GM12878 (cell line): ENCODE results near the gene STK17A. TPM values are rescaled to one million over a fixed set of nuclear protein-coding genes. Genes with fewer than 3 reads are reported as not detected.

Experiments used
- CHD2 ChIP-seq: IDR thresholded peaks from 2 replicates; pipeline ENCODE4 v1.6.1; 2011; ENCODE audit warnings: low read depth, low read length, improper control_type of control experiment, borderline replicate concordance
- CREM ChIP-seq: IDR thresholded peaks from 2 replicates; pipeline ENCODE4 v1.6.1; 2014; ENCODE audit warnings: antibody characterized with exemption, low read depth
- ELK1 ChIP-seq: IDR thresholded peaks from 2 replicates; pipeline ENCODE4 v1.6.1; 2012; ENCODE audit warnings: low read depth, low read length, improper control_type of control experiment
- HDAC6 ChIP-seq: fragments of 200-600 bp; sonication (generic); IDR thresholded peaks from one replicate; pipeline ENCODE4 v1.8.0; 2017; ENCODE audit warnings: antibody characterized with exemption; ENCODE audit not compliant: unreplicated experiment
- IKZF2 ChIP-seq, 2 experiments: fragments of 450-650 bp; IDR thresholded peaks; 2 replicates each; pipeline ENCODE4 v1.6.1; 2017; ENCODE audit warnings: mild to moderate bottlenecking in 2 of 2, moderate library complexity in 2 of 2
- IRF5 ChIP-seq: fragments of 450-650 bp; IDR thresholded peaks from 2 replicates; pipeline ENCODE4 v1.6.1; 2017; ENCODE audit warnings: borderline replicate concordance
- JUNB ChIP-seq: IDR thresholded peaks from 2 replicates; pipeline ENCODE4 v1.6.1; 2016; ENCODE audit warnings: antibody characterized with exemption, mild to moderate bottlenecking
- MXI1 ChIP-seq: fragments of 150-350 bp; IDR thresholded peaks from 2 replicates; pipeline ENCODE4 v1.6.1; 2011; ENCODE audit warnings: low read depth, mild to moderate bottlenecking, inconsistent platforms, low read length, improper control_type of control experiment
- NR2C1 ChIP-seq: fragments of 450-650 bp; IDR thresholded peaks from 2 replicates; pipeline ENCODE4 v1.6.1; 2017; ENCODE audit warnings: antibody characterized with exemption, mild to moderate bottlenecking, moderate library complexity
- PAX8 ChIP-seq: fragments of 450-650 bp; IDR thresholded peaks from 2 replicates; pipeline ENCODE4 v1.6.1; 2017; ENCODE audit warnings: mild to moderate bottlenecking, moderate library complexity
- REST ChIP-seq: IDR thresholded peaks from 2 replicates; pipeline ENCODE4 v1.6.1; 2012; ENCODE audit warnings: mild to moderate bottlenecking, low read depth, low read length
- RUNX3 ChIP-seq: IDR thresholded peaks from 2 replicates; pipeline ENCODE4 v1.6.1; 2012; ENCODE audit warnings: low read length, inconsistent platforms
- TAF1 ChIP-seq: IDR thresholded peaks from 2 replicates; pipeline ENCODE4 v1.6.1; 2011; ENCODE audit warnings: mild to moderate bottlenecking, low read depth, low read length, borderline replicate concordance
- ZBED1 ChIP-seq: IDR thresholded peaks from 2 replicates; pipeline ENCODE4 v1.6.1; 2016; ENCODE audit warnings: borderline replicate concordance
- ZNF687 ChIP-seq: fragments of 450-650 bp; IDR thresholded peaks from 2 replicates; pipeline ENCODE4 v1.6.1; 2017; ENCODE audit warnings: mild to moderate bottlenecking, moderate library complexity
- polyA plus RNA-seq, 11 experiments: library from polyadenylated mRNA; depleted of rRNA in 4 of 11; unstranded in 6 of 11; stranded (reverse) in 5 of 11; fragments of >200 nt; fragmentation: Nextera tagmentation in 4 of 11; fragmentation: Illumina TruSeq in 1 of 11; extraction: Ambion mirVana in 4 of 11; extraction: Trizol in 1 of 11; gene quantifications; 1 replicate in 1 of 11; 2 replicates in 10 of 11; pipeline versions ENCODE4 v1.2.1 to v1.2.3, GENCODE V29; 2011 to 2016; ENCODE audit warnings: inconsistent platforms in 2 of 11, missing spikeins in 2 of 11, low read depth in 1 of 11
- total RNA-seq, 4 experiments: library from RNA; depleted of rRNA in 3 of 4; stranded (reverse); fragments of >200 nt in 3 of 4; fragmentation: Illumina TruSeq in 1 of 4; extraction: Trizol in 1 of 4; gene quantifications; 2 replicates each; pipeline versions ENCODE4 v1.2.1 to v1.2.3, GENCODE V29; 2013 to 2021
- TF ChIP-seq, protein P1 (sequence below): IDR thresholded peaks from 2 replicates; pipeline ENCODE4 v1.6.1; 2011; ENCODE audit warnings: low read depth, low read length, improper control_type of control experiment, borderline replicate concordance
- TF ChIP-seq, protein P2 (sequence below): fragments of 450-650 bp; IDR thresholded peaks from 2 replicates; pipeline ENCODE4 v1.6.1; 2016; ENCODE audit warnings: mild to moderate bottlenecking

Gene STK17A
- total and polyA plus RNA-seq, 10 of the 15 experiments (the other 5 are each of a cell fraction or from before 2014, with no cell fraction given): 18.5 to 91.6 (median 70.8) TPM

DNA sequence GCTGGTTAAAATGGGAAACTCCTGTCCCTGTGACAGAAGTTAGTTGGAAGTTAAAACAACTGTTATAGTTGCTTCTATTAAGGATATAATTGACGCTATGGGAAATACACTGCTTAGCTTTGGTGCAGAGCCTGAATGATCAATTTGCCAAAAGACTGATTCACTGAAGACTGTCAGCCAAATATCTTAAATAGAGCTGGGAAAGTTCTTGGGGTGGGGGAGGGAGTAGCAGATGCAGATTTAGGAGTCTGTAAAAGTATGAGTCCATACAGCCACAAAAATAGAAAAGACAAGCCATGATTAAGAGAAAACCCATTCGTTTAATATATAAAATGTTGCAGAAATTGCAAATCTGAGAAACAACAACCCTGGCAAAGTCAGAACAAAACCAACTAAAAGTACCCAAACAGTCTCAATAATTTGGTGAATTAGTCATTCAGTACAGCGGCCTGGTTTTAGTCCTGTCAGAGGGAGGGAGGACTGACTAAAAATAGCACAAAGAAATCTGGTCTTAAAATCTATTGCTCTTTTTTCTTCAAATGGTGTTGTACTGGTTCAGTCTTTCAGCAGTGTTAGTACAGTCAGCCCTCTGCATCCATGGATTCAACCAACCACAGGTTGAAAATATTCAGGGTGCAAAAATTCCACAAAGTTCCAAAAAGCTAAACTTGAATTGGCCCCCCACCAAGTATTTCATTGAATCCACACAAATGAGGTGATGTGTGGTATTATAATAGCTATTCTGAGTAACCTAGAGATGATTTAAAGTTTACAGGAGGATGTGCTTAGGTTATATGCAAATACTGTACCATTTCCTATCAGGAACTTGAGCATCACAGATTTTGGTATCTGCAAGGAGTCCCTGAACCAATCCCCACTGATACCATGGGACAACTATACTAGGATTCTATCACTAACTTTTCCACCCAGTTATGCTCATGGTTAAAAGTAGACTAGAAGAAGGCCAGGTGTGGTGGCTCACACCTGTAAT is 30.0 kb downstream of the STK17A start (continued):
- TF ChIP-seq, protein P1, sequence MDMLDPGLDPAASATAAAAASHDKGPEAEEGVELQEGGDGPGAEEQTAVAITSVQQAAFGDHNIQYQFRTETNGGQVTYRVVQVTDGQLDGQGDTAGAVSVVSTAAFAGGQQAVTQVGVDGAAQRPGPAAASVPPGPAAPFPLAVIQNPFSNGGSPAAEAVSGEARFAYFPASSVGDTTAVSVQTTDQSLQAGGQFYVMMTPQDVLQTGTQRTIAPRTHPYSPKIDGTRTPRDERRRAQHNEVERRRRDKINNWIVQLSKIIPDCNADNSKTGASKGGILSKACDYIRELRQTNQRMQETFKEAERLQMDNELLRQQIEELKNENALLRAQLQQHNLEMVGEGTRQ: no peak
- TF ChIP-seq CHD2 (no peak), JUNB (peak; percentile 85), ZBED1 (no peak; the same call in 1 of the 2 replicates), TAF1 (no peak), HDAC6 (no peak), MXI1 (no peak), REST (no peak), NR2C1 (no peak), ZNF687 (no peak), ELK1 (no peak), CREM (peak; percentile 55; the same call in 1 of the 2 replicates), PAX8 (no peak), IKZF2 (IDR thresholded peaks at IDR 0.05) (no peak), IRF5 (no peak), RUNX3 (peak; percentile 79)
- TF ChIP-seq, protein P2, sequence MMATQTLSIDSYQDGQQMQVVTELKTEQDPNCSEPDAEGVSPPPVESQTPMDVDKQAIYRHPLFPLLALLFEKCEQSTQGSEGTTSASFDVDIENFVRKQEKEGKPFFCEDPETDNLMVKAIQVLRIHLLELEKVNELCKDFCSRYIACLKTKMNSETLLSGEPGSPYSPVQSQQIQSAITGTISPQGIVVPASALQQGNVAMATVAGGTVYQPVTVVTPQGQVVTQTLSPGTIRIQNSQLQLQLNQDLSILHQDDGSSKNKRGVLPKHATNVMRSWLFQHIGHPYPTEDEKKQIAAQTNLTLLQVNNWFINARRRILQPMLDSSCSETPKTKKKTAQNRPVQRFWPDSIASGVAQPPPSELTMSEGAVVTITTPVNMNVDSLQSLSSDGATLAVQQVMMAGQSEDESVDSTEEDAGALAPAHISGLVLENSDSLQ: no peak
